Stimulated activated CD8-positive, alpha-beta memory T cell treated with anti-CD3 and anti-CD28 coated beads, Interleukin-15, amount 100 ng/mL, for 1 hour (primary cell): ENCODE measurements around the gene UNC50.
"Not testable (repeated sequence)": the region's sequence is repeated elsewhere in the genome, so short reads cannot be mapped to it uniquely, and the experiment has no call there.

ENCODE experiments used
- DNase-seq: peaks from one replicate; pipeline ENCODE4 v3.0.0-alpha.2; 2020; ENCODE audit warnings: low read depth

Gene UNC50

DNA sequence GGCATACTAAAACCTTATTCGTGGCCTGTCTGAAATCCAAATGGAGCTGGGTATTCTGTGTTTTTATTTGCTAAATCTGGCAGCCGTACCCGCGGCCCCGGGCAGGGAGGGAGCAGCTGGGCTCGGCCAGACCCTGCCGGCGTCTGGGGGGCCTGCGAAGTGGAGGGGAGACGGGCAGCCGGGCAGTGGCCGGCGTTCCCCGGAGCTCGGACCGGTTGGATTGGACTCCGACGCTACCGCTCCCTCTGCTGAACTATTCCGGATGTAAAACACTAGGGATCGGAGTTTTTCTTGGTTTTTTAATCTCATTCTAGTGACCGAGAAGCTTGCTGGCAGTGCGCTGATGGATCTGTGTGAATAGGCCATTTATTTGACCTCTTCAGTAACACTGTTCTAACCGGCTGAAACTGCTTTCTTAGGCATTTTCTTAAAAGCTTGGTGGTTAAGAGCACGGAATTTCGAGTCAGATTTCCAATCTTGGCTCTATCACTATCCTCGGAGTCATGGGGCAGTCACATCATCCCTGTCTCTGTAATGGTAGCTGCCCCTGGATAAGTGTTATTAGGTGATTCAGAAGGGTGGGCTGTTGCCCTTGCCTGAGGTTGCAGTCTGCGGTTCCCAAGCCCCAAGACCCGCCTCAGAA lies 694 bp downstream of the UNC50 start:
- no peak for DNase-seq

DNA sequence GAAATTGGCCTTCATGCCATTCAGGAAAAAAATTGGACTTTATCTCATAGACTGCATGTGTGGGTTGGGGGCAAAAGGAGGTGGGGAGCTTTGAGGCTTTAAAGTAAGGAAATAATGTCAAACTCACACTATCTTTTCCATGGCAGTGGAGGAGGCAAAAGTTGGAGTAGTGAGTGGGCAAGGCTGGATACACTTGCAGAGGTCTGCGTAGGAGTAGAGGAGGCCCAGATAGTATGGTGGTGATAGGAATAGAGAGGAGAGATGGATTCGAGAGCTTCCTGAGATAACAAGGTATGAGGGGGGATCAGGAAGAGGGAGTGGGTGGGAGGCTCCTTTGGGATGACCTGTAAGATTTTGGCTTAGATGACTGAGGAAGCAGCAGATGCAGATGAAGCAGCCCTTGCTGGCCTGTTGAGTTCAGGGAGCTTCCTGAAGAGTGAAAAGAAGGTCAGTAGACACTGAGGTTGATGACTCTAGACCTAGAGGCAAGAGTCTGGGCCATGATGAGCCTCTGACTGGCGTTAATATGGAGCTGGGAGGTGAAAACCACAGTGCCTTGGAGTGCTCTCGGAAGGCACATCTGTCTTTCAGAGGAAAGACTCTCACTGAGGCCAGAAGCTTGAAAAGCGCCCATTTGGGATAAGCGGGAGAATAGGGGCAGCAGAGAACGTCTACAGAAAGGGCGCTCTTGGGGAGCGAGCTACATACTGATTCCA lies 5.8 kb downstream of the UNC50 start:
- DNase-seq = no peak

DNA sequence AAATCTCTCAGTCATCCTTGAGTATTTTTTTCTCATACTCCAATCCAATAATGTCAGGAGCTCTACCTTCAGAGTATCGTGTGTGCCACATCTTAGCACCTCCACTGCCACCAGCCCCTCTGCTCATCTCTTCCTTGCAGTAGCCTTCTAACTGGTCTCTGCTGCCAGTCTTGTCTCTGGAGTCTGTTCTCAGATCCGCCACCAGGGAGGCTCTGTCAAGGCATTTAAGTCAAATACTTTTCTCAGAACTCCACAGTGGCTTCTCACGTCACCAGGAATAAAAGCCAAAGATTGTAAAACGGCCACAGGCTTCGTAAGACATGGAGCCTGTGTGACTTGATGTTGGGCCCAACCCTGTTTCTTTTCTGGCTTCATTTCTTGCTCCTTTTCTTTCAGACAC lies 7.1 kb downstream of the UNC50 start:
- DNase-seq = no peak

DNA sequence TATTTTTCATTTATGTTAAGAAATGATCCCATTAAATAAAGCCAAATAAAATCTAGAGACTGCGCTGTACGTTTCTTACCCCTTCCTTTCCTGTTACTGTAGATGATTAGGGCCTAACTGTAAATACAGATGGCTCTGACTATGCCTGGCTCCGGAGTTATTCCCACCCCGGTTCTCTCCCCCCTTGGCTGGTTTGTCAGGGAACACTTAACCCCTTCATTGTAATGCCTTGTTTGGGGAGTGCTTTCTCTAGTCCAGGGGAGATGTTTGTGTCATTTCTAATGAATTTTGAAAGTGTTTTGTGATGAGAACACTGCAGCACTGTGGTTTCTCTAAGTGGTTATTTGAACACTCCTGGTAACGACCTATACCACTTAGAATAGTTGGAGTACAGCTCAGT lies 8.8 kb downstream of the UNC50 start:
- no peak for DNase-seq

DNA sequence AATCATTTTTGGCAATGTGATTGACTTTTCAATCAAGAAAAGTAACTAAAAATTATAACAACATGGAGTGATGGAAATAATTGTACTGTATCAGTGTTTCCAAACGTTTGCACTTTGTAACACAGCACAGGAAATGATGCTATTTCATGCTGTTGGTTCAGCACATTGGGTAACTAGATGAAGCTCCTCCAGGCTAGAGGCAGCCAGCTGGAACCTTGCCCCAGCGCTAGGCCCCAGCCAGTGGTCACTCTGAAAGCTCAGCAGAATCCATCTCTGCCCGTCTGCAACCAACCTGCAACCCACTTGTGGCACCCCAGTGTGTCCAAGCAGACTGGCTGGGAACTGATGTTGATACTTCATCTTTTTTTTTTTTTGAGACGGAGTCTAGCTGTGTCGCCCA lies 15.3 kb downstream of the UNC50 start:
- no peak for DNase-seq

DNA sequence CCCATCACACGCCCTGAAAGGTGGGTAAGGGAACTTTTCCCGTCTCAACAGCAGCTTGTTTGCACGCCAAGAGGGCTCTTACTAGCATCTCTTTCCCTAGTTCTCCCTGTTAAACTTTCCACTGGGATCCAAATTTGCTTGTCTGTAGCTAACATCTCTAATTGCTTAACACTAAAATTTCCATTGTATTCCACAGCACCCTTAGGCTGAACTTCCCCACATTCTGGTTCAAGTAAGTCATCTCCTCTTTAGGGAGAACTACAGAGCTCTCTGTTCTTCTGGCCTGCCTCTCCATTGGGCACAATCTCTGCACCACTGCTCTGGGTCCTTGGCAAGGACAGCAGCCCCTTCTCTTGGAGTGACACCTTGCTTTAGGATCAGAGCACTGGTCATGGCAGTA lies 24.0 kb downstream of the UNC50 start:
- DNase-seq = no peak

DNA sequence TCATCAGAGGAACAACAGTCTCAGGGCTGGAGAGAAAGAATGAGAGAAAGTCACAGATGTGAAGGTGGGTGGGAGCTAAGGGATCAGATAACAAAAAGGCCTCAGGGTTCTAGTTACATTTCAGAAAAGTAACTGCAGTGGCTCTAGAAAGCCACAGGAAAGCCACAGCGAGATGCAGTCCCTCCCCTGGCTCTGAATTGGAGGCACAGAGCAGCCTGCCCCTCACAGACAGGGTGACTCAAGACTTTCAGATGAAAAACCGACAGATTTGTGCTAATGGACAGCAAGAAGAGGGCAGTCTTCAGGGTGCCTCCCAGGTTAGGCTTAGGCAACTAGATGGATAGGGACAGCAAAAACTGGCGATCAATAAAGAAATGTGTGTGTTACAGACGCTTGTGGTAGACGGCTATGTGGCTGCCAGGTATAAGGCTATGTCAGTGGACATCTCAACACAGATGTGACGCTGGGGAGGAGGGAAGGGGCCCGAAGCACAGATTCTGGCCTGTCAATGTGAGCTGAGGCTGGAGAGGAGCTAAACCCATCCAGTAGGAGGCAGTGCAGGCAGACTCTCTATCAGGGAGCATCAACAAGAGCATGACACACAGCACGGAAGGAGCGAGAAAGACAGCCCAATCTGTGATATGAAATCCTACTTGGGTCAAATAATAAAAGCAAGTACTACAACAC lies 26.2 kb downstream of the UNC50 start:
- no peak for DNase-seq

DNA sequence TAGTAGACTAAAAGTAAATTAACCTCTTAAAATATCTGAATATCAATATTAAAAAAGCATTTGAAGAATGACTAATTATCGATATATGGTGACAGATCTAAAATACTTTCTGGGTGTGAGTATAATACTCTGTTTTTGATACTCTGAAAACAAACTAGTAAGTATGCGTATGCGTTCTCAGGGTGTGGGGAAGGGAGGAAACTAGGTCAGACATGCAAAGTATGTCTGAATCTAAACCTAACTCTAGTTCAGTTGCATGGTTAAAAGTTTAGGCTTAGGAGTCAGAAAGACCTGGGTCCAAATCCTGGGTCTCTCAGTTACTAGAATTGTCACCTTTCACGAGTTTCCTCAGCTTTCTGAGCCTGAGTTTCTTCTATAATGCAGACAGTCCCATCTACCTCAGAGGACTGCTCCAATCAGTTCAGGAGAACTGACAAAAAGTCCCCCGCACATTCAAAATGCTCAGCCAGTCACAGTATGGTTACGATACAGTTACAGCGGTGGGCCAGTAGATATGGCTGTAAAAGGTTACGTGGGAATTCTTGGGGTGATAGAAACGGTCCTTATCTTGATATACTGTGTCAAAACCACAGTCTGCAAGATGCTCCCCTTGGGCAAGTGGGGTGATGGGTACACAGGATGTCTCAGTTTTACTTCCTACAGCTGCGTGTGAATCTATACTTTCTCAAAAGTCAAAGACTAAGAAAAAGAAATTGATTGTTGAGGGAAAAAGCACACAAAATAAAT lies 29.2 kb downstream of the UNC50 start:
- DNase-seq = no peak

DNA sequence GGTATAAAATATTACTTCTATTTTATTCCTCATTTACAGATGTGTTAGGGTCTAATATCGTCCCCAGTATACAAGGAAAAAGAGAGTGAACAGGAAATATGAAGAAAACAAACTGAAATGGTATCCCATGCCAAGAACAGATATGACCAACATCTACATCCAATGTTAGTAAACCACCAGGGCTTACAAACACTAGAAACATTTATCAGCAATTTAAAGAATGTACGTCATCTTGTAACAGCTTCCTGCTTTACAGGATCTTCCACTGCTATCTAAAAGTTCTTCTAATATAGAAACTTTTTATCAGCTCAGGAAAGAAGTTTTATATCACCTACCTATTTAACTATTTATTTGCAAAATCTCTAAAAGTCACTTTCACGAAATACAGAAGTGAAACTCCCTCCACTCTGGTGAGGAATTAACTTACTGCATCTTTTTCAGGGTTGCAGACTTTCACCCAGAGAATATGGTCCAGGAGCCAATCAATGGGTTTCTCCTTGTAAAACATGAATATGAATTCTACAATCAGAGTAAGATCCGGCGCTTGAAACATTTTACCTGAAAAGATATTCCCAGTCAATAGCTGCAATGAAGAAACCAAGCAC lies 35.2 kb downstream of the UNC50 start:
- DNase-seq = no peak

DNA sequence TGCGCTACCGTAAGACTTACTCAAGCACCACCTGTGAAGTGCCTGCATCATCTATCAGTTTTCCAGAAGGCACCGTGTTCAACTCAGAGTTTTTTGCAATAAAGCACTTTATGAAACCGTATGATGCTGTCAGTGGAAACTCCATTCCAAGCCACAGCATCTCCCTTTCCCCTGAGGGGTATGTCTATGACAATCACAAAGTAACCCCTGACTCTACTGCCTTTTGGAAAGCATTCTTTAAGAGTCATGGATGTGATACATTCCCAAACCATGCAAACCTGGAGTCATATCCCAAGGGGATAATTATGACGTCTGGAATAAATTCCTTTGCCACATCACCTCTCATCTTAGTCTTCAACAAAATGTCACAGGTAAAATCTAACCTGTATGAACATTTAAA lies 39.2 kb downstream of the UNC50 start:
- DNase-seq = no peak

DNA sequence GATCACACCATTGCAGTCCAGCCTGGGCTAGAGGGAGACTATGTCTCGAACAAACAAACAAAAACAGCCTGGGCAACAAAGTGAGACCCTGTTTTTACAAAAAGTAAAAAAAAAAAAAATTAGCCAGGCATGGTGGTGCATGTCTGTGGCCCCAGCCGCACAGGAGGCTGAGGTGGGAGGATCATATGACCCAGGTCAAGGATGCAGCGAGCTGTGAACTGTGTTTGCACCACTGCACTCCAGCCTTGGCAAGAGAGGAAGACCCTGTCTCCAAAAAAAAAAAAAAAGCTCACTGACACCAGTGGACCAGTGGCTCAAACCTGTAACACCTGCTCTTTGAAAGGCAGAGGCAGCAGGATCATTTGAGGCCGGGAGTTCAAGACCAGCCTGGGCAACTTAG lies 40.1 kb downstream of the UNC50 start:
- no peak for DNase-seq

DNA sequence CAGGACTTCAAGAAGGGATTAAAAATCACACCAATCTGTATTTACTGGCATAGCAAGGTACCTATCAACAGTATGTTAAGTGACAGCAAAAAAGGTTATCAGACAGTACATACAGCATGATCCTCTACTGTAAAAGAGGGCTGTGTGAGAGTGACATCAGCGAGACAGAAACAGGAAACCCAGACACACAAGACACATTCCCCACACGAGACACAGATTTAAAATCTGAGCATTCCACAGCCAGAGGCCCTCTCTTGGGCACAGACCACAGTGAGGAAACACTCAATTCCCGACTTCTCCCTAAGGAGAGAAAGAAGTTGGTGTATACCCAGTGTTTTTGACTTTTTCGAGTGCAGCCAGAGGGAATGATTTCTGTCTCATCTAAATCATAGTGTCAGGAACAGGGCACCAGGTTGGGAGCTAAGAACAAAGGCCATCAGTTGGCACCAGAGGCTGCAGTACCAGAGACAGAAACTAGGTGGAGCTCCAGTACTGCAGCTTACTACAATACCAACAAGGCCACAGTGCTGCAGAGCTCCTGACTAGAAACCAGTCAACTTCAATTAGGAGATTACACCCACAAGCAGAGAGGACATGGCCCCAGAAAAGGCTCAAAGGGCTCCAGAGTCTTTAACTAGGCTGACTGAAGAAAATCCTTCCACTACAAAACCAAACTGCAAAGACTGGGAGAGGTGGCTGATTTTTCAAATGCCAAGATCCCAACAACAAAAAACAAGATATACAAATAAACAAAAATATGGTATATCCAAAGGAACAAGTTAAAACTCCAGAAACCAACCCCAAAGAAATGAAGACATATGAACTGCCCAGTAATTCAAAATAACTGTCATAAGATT lies 41.0 kb downstream of the UNC50 start:
- peak; percentile 70 for DNase-seq

DNA sequence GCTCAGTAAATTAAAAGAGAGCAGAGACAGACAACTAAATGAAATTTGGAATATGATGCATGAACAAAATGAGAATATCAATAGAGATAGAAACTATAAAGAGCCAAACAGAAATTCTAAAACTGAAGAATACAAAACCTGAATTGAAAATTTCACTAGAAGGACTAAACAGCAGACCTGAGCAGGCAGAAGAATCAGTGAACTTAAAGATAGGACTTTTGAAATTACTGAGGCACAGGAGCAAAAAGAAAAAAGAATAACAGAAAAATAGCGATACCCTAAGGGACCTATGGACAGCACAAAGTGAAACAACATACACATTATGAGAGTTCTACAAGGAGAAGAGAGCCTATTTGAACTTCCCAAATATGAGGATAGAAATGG lies 41.6 kb downstream of the UNC50 start:
- DNase-seq = no peak

DNA sequence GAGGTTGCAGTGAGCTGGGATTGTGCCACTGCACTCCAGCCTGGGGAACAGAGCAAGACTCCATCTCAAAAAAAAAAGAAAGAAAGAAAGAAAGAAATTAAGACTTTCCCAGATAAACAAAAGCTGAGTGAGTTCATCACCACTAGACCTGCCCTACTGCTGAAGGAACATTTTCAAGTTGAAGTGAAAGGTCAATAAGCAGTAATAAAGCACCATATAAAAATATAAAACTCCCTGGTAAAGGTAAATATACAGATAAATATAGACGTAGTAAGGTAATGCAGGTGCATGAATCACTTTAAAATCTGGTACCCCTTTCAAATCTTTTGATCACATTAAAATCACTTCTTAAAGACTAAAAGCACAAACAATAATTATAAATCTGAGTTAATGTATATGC lies 42.6 kb downstream of the UNC50 start:
- DNase-seq = no peak

DNA sequence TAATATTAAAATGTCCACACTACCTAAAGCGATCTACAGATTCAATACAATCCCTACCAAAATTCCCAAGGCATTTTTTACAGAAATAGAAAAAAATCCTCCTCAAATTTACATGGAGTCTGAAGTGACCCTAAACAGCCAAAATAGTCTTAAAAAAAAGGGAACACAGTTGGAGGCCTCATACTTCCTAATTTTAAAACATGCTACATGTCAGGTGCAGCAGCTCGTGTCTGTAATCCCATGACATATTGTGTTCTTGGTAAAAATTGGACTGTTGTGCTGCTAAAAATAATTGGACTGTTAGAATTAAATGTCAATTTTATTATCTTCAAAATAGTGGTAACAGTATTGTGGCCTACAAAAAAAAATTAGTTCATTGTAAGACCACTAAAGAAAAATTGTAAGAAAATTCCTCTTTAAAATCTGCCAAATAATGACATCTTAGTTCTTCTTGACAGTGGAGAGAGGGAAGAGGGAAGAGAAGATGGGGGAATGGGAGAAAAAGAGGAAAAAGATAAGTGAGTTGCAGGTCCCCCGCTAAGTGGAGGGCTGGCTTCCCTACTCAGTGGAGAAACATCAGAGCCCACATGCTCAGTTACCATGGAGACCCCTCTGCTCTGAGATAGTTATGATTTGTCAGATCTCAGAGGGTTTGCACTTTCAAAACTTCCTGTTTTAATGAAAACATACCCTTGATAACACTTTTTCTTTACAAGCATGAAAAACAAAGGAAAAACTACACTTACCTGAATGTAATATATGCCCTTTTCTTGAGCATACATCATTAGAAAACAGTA lies 46.5 kb downstream of the UNC50 start:
- no peak for DNase-seq

DNA sequence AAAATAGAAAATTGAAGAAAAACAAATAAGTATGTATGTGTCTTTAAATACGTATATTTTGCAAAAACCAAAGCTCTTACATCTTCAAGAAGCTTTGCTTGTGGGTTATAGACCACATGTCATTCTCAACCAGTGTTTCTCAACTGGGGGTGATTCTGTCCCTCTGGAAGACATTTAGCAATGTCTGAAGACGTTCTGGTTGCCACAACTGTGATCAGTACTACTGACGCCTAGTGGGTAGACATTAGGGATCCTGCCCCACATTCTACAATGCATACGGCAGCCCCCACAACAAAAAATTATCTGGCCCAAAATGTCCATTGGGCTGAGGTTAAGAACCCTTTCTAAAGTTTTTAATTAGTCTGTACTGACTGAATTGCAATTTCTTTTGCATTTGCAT lies 48.4 kb downstream of the UNC50 start:
- DNase-seq = no peak

DNA sequence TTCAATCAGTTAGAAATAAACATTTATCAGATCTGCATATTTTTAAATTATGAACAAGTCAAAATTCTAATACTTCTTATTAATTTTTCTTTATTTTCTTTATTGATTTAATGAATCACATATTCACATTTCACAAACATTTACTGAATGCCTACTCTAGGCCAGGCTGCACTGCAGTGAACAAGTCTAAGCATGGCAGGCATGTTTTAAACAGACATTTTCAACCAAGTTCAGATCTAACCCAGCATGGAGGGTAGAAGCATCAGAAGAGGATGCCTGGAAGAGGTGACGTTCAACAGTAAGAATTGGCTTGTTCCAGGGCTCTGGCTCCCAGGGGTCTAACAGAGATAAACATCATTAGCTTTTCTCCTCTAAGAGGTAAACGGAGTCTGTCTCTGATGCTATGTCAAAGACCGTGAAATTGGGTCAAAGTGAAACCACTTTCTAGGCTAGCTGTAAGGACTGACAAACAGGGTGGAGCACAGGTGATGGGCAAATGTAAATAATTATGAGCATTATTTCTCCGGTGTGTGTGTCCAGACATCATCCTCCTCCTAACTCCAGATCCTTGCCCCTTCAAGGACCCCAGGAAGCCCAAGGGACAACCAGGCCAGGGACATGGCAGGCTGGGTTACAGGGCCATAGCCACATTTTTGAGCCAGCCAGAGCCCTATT lies 50.6 kb downstream of the UNC50 start:
- DNase-seq = no peak

DNA sequence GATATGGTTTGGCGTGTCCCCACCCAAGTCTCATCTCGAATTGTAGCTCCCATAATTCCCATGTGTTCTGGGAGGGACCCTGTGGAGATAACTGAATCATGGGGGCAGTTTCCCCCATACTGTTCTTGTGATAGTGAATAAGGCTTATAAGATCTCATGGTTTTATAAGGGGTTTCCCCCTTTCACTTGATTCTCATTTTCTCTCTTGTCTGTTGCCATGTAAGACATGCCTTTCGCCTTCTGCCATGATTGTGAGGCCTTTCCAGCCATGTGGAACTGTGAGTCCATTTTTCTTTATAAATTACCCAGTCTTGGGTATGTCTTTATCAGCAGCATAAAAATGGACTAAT lies 51.1 kb downstream of the UNC50 start:
- DNase-seq = not testable (repeated sequence)

DNA sequence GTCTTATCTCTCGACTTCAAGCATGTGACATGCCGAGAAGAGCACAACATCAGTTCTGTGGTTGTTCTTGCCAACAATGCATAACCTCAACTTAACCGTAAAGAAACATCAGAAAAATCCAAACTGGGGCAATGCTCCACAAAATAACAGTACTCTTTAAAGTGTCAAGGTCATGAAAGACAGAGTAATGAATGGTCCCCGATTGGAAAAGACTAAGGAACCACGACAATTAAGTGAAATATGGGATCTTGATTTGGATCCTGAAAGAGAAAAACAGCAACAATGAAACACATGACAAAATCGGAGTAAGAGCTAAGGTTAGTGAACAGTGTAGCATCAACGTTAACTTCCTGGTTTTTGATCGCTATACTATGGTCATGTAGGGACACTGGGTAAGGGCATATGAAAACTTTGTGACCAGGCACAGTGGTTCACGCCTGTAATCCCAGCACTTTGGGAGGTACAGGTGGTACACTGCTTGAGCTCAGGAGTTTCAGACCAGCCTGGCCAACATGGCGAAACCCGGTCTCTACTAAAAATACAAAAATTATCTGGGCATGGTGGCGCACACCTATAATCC lies 55.2 kb downstream of the UNC50 start:
- no peak for DNase-seq

DNA sequence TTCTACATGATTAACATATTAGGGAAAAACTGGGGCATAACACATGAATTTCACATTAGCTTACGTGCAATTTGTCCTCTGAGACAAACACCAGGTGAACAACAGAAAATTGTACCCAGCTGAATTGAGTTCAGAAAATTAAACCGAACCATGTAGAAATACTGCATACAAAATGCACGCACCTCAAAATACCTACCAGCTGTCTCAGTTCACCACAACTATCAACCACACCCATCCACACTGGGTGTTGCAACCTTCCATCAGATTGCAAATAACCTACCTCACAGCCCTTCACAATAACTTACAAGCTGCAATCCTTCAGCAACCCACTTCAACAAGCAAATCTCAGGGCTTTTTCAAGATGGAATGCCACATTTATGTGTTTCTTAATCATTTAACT lies 55.9 kb downstream of the UNC50 start:
- DNase-seq = no peak
